ENCODE results near the gene CWC22.

DNA sequence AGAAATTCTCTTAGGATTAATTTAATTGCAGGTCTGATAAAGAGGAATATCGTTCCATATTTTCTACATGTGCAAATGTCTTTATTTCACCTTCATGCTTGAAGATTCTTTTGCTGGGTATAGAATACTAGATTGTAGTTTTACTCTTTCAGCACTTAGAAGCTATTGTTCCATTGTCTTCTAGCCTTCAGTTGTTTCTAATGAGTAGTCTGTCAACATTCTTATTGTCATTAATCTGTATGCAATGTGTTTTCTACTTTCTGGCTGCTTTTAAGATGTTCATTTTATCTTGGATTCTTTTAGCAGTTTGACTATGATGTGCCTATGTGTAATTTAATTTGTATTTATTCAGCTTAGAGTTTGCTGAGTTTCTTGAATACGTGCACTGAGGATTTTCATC lies 81.4 kb downstream of the CWC22 start:
- TF ChIP-seq, protein P1, sequence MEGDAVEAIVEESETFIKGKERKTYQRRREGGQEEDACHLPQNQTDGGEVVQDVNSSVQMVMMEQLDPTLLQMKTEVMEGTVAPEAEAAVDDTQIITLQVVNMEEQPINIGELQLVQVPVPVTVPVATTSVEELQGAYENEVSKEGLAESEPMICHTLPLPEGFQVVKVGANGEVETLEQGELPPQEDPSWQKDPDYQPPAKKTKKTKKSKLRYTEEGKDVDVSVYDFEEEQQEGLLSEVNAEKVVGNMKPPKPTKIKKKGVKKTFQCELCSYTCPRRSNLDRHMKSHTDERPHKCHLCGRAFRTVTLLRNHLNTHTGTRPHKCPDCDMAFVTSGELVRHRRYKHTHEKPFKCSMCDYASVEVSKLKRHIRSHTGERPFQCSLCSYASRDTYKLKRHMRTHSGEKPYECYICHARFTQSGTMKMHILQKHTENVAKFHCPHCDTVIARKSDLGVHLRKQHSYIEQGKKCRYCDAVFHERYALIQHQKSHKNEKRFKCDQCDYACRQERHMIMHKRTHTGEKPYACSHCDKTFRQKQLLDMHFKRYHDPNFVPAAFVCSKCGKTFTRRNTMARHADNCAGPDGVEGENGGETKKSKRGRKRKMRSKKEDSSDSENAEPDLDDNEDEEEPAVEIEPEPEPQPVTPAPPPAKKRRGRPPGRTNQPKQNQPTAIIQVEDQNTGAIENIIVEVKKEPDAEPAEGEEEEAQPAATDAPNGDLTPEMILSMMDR (IDR thresholded peaks at IDR 0.05): no peak
- TF ChIP-seq POLR2A (IDR thresholded peaks at IDR 0.05): no peak
